Hepatocyte (in vitro differentiated cells): ENCODE results near the gene HOXD3.

Experiments used
- CTCF ChIP-seq: fragments of 200-600 bp; sonication (generic); IDR thresholded peaks from 2 replicates; pipeline ENCODE4 v1.5.1; 2016; ENCODE audit warnings: antibody characterized with exemption, mild to moderate bottlenecking; ENCODE audit not compliant: poor library complexity
- EZH2 ChIP-seq: fragments of 200-600 bp; sonication (generic); IDR thresholded peaks from 2 replicates; pipeline ENCODE4 v1.6.1; 2016; ENCODE audit warnings: antibody characterized with exemption, mild to moderate bottlenecking, borderline replicate concordance

- TF ChIP-seq CTCF: no peak
- TF ChIP-seq EZH2: no peak
These were observed at the start of gene HOXD3 for GRCh38 chr2:176156807-176157498.
